ENCODE data around the gene MLLT11.

DNA sequence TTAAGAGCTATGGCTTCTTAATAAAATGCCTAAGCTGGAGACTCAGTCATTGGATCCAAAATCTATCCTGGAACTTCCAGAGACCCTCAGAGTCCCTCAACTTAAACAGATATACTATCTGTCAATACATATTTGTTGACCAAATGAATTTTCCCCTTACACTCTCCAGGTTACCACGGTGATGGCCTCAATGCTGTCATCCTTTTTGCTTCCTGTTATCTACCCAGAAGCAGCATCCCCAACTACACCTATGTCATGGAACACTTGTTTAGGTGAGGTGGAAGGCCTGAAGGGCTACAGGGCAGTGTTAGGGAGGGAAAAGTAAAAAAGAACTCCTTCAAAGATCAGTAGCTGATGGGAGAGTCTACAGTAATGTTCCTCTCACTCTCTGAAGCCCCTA, 17.0 kb upstream of the MLLT11 start:
- no peak for TF ChIP-seq POLR2AphosphoS5 (IDR thresholded peaks at IDR 0.05)
- TF ChIP-seq CTCF (IDR thresholded peaks at IDR 0.05) = no peak
- TF ChIP-seq POLR2A (IDR thresholded peaks at IDR 0.05) = no peak

Data from gastroesophageal sphincter (tissue), 3 donors.